Lung (tissue), 12 donors: ENCODE data around the gene SSH3. TPM values are rescaled to one million over a fixed set of nuclear protein-coding genes. Genes with fewer than 3 reads are reported as not detected.

Source experiments
- ATAC-seq: fragments of 200-7000 bp; cut with Tn5 transposase; one replicate; pipeline ENCODE4 v1.9.1; 2020; ENCODE audit warnings: moderate number of reproducible peaks; ENCODE audit not compliant: insufficient read depth, low FRiP score
- DNase-seq, 3 donors: peaks; one replicate each; pipeline ENCODE4 v3.0.0-alpha.2; 2013 to 2017
- H3K27ac ChIP-seq, 2 donors: one replicate each; pipeline ENCODE4 v1.5.1; 2013; ENCODE audit warnings: mild to moderate bottlenecking in 2 of 2, moderate library complexity in 2 of 2, control low read depth in 1 of 2, inconsistent platforms in 1 of 2, low read depth in 1 of 2, low read length in 1 of 2
- H3K27me3 ChIP-seq, 3 donors: one replicate each; pipeline ENCODE4 v1.5.1; 2013; ENCODE audit warnings: low read length in 2 of 3; ENCODE audit not compliant: control insufficient read depth in 3 of 3, insufficient read depth in 3 of 3
- H3K36me3 ChIP-seq, 4 donors: one replicate each; pipeline ENCODE4 v1.5.1; 2013; ENCODE audit warnings: low read length in 4 of 4, mild to moderate bottlenecking in 1 of 4, moderate library complexity in 1 of 4; ENCODE audit not compliant: control insufficient read depth in 4 of 4, insufficient read depth in 4 of 4
- H3K4me1 ChIP-seq, 5 donors: one replicate each; pipeline ENCODE4 v1.5.1; 2013; ENCODE audit warnings: low read length in 5 of 5, mild to moderate bottlenecking in 2 of 5, moderate library complexity in 1 of 5; ENCODE audit not compliant: control insufficient read depth in 5 of 5, insufficient read depth in 5 of 5
- H3K4me3 ChIP-seq: one replicate; pipeline ENCODE4 v1.5.1; 2013; ENCODE audit warnings: mild to moderate bottlenecking, control low read depth, moderate library complexity
- H3K9ac ChIP-seq, 2 donors: one replicate each; pipeline ENCODE4 v1.5.1; 2013; ENCODE audit warnings: low read length in 2 of 2, control low read depth in 1 of 2; ENCODE audit not compliant: insufficient read depth in 1 of 2
- H3K9me3 ChIP-seq, 4 donors: one replicate each; pipeline ENCODE4 v1.5.1; 2013; ENCODE audit warnings: low read length in 3 of 4, mild to moderate bottlenecking in 1 of 4, moderate library complexity in 1 of 4; ENCODE audit not compliant: control insufficient read depth in 4 of 4, insufficient read depth in 3 of 4
- WGBS, 2 donors: extraction: QIAGEN DNeasy Blood & Tissue Kit; methylation state at CpG; one replicate each; pipeline ENCODE4 v1.1.7; 2013; 5-methylcytosine and 5-hydroxymethylcytosine counted together
- polyA plus RNA-seq, 2 donors: library from polyadenylated mRNA; stranded (reverse); fragments of 200-250 nt; gene quantifications; one replicate each; pipeline ENCODE4 v1.2.1, GENCODE V29; 2013
- total RNA-seq, 2 donors: library from RNA; depleted of rRNA in 1 of 2; stranded (reverse); fragments of >200 nt in 1 of 2; gene quantifications; one replicate each; pipeline ENCODE4 v1.2.1, GENCODE V29; 2014 to 2021
- TF ChIP-seq, protein P1 (sequence below): IDR thresholded peaks from 2 replicates; pipeline ENCODE4 v1.5.1; 2012; ENCODE audit warnings: mild to moderate bottlenecking; ENCODE audit errors: control extremely low read depth, extremely low read depth
- donor health status: control.
- donor health status: control.
- donor health status: Bipolar disorder and iron deficiency.
- donor health status: healthy.
- donor health status: DM: yes; HTN: yes; CAD: no.

Gene SSH3
- total and polyA plus RNA-seq, 4 donors: 19.0 to 42.7 (median 27.2) TPM

DNA sequence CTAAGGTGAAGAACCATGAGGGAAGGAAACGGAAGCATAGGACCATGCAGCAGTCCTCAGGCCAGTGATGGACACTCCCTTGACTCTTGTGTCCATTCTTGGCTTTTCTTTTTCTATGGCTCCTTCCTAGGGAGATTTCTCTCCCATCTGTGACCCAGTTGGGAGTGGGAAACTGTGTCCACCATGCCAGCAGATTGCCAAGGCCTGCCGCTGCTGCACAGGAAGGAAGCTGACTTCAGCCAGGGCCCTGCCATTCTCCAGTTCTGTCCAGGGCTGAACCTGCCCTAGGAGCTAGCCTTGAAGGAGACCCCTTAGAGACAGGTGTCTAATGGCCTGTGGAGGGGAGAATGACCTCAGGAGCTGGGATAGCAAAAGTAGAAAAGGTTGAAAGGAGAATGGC is 17.4 kb downstream of the SSH3 start:
- DNase-seq (no peak), ATAC-seq (no peak)
- H3K9ac ChIP-seq: no peak overlapping the region
- WGBS, 2 donors: 87% methylated on average over 2 of the region's 2 CpGs
- H3K4me1 ChIP-seq: peaks cover 0 to 14% (median 0%) of the 10 kb centered on the region in 5 donors
- no peak overlapping the region for H3K4me3 ChIP-seq
- H3K27ac ChIP-seq: no peak overlapping the region
- H3K9me3 ChIP-seq: no peaks in the 10 kb centered on the region
- no peaks in the 10 kb centered on the region for H3K27me3 ChIP-seq
- TF ChIP-seq, protein P1, sequence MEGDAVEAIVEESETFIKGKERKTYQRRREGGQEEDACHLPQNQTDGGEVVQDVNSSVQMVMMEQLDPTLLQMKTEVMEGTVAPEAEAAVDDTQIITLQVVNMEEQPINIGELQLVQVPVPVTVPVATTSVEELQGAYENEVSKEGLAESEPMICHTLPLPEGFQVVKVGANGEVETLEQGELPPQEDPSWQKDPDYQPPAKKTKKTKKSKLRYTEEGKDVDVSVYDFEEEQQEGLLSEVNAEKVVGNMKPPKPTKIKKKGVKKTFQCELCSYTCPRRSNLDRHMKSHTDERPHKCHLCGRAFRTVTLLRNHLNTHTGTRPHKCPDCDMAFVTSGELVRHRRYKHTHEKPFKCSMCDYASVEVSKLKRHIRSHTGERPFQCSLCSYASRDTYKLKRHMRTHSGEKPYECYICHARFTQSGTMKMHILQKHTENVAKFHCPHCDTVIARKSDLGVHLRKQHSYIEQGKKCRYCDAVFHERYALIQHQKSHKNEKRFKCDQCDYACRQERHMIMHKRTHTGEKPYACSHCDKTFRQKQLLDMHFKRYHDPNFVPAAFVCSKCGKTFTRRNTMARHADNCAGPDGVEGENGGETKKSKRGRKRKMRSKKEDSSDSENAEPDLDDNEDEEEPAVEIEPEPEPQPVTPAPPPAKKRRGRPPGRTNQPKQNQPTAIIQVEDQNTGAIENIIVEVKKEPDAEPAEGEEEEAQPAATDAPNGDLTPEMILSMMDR: no peak
- peaks cover 0 to 7% (median 5%) of the 10 kb centered on the region in 4 donors for H3K36me3 ChIP-seq

DNA sequence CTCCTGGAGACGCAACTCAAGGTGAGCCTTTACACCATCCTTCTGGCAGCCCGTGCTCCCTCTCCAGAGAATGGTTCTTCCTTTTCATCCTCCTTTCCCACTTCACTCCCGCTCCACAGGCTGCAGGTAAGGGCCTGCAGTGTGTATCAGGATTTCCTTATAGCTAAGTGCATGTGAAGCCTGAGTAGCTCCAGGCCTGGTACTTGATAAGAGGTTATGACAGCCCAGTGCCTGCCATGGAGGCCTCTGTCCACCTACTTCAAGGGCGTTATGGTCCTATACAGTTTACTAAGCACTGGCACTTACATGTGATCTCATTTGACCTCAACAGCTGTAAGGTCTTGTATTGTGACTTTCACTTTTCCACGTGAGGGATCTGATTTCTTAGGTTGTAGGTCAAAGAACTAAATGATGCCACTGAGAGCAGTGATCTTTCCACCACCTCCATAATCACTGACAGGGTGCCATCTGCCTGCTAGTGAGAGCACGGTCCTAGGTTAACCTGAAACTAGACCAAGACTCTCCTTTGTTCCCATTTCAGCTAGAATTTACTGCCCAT is 18.1 kb downstream of the SSH3 start:
- no peak for DNase-seq
- WGBS, 2 donors: 86 to 88% methylated on average over 6 of the region's 6 CpGs
- TF ChIP-seq, protein P1: no peak

DNA sequence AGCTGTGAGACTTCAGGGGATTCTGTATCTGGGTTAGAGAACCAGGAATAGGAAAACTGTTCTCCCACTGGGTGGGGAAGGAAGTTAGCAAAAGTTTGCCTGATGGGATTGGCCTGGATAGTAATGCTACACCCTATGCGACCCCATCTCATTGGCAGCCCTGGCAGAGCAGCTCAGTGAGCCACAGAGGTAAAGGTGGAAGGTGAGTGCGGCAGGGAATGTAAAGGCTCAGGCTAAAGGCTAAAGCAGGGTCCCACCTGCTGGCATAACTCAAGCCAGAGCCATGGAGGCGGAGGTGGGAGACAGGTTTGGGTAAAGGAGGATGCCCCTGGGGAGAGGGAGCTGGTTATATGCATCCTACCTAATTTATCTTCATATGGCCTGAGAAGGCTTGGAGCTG is 18.7 kb downstream of the SSH3 start:
- no peak overlapping the region for H3K9ac ChIP-seq
- ATAC-seq: no peak

More for the DNA sequence above, 18.1 kb downstream of the SSH3 start:
- H3K9ac ChIP-seq: no peak overlapping the region
- no peak for ATAC-seq
- H3K36me3 ChIP-seq: peaks cover 0 to 7% (median 5%) of the 10 kb centered on the region in 4 donors
- H3K9me3 ChIP-seq: no peaks in the 10 kb centered on the region
- H3K4me1 ChIP-seq: peaks cover 0 to 14% (median 0%) of the 10 kb centered on the region in 5 donors
- H3K27me3 ChIP-seq: no peaks in the 10 kb centered on the region
- no peak overlapping the region for H3K4me3 ChIP-seq
- no peak overlapping the region for H3K27ac ChIP-seq

More for the DNA sequence above, 18.7 kb downstream of the SSH3 start:
- no peak overlapping the region for H3K27ac ChIP-seq
- no peaks in the 10 kb centered on the region for H3K9me3 ChIP-seq
- H3K4me1 ChIP-seq: peaks cover 0 to 14% (median 0%) of the 10 kb centered on the region in 5 donors
- H3K4me3 ChIP-seq: no peak overlapping the region
- no peaks in the 10 kb centered on the region for H3K27me3 ChIP-seq
- 92 to 93% methylated on average over 3 of the region's 3 CpGs for WGBS, 2 donors
- no peak for DNase-seq
- TF ChIP-seq, protein P1: no peak
- H3K36me3 ChIP-seq: peaks cover 0 to 7% (median 5%) of the 10 kb centered on the region in 4 donors
